Ovary (tissue), 9 donors: ENCODE measurements around the gene HEPACAM2. TPM values are rescaled to one million over a fixed set of nuclear protein-coding genes. Genes with fewer than 3 reads are reported as not detected.

ENCODE experiments used
- DNase-seq, 5 donors: peaks; one replicate each; pipeline ENCODE4 v3.0.0-alpha.2; 2019 to 2020
- H3K27ac ChIP-seq, 2 donors: fragments of 200-600 bp; one replicate each; pipeline versions ENCODE4 v1.5.1 to v1.8.0; 2019 to 2022
- H3K27me3 ChIP-seq: fragments of 200-600 bp; one replicate; pipeline ENCODE4 v1.8.0; 2022
- H3K36me3 ChIP-seq: fragments of 200-600 bp; sonication (generic); one replicate; pipeline ENCODE4 v1.5.1; 2019
- H3K4me1 ChIP-seq: one replicate; pipeline ENCODE4 v1.8.1; 2013; ENCODE audit warnings: mild to moderate bottlenecking, moderate library complexity; ENCODE audit not compliant: insufficient read depth
- H3K4me3 ChIP-seq: fragments of 200-600 bp; sonication (generic); one replicate; pipeline ENCODE4 v1.5.1; 2017
- H3K9me3 ChIP-seq, 2 donors: fragments of 200-600 bp in 1 of 2; sonication (generic) in 1 of 2; one replicate each; pipeline versions ENCODE4 v1.5.1 to v1.8.1; 2013 to 2019; ENCODE audit warnings: mild to moderate bottlenecking in 1 of 2, moderate library complexity in 1 of 2
- CTCF ChIP-seq, 3 donors: fragments of 450-650 bp in 2 of 3; fragments of 200-600 bp in 1 of 3; IDR thresholded peaks; one replicate each; pipeline versions ENCODE4 v1.5.1 to v1.8.0; 2016 to 2022; ENCODE audit warnings: antibody characterized with exemption in 3 of 3, mild to moderate bottlenecking in 1 of 3
- EP300 ChIP-seq: sonication (generic); formaldehyde crosslinking; IDR thresholded peaks from one replicate; pipeline ENCODE4 v1.6.1; 2017; ENCODE audit warnings: antibody characterized with exemption
- POLR2A ChIP-seq: fragments of 450-650 bp; IDR thresholded peaks from one replicate; pipeline ENCODE4 v1.6.1; 2017; ENCODE audit warnings: antibody characterized with exemption, mild to moderate bottlenecking, moderate library complexity
- WGBS, 3 donors: extraction: QIAGEN DNeasy Blood & Tissue Kit in 1 of 3; methylation state at CpG; one replicate each; pipeline versions ENCODE4 v1.1.5 to v1.1.7; 2013 to 2017; 5-methylcytosine and 5-hydroxymethylcytosine counted together
- intact Hi-C, 4 donors: fragments of 100-400 bp; cut with DNase I; formaldehyde crosslinking; loops; one replicate each; pipeline versions ENCODE4 v1.11.0 to v1.15.1; 2022 to 2023
- polyA plus RNA-seq, 2 donors: library from polyadenylated mRNA; stranded (reverse); fragments of 200-250 nt in 1 of 2; fragments of 350-450 nt in 1 of 2; fragmentation: Illumina TruSeq in 1 of 2; extraction: RNeasy Lipid Tissue Mini Kit (QIAGEN cat#74804) in 1 of 2; gene quantifications; one replicate each; pipeline ENCODE4 v1.2.3, GENCODE V29; 2013 to 2014
- total RNA-seq, 7 donors: library from RNA; depleted of rRNA in 2 of 7; stranded (reverse); fragments of >200 nt in 2 of 7; fragmentation: NEBNext Ultra II Directional in 3 of 7; extraction: Animal tissue kit (Norgen Biotek cat#: 25700) in 3 of 7; gene quantifications; one replicate each; pipeline versions ENCODE4 v1.1.0 to v1.2.4, GENCODE V29; 2016 to 2023
- donor health status: DM: no; HTN: no; CAD: no; lungs with moderate emphysema.
- donor health status: DM: no; HTN: no; CAD: no.
- donor health status: Bipolar disorder and iron deficiency.
- donor health status: DM: yes; HTN: yes; CAD: no.
- donor health status: DM: no; HTN: no; CAD: no.
- donor health status: DM: yes; HTN: yes; CAD: no.

The HEPACAM2 gene
- total and polyA plus RNA-seq, 9 donors: not detected

GRCh38 chr7:93249491-93250148, 23.4 kb upstream of the HEPACAM2 start:
- Histone ChIP-seq H3K36me3 (no peaks in the 10 kb centered on the region), H3K27ac (no peak overlapping the region), H3K9me3 (no peaks in the 10 kb centered on the region), H3K27me3 (no peaks in the 10 kb centered on the region), H3K4me1 (no peaks in the 10 kb centered on the region), H3K4me3 (no peak overlapping the region)
- 27 to 49% (median 38%) methylated on average over 5 of the region's 5 CpGs for WGBS, 3 donors
- no peak for TF ChIP-seq EP300
- no peak for TF ChIP-seq POLR2A
- no peak for TF ChIP-seq CTCF (IDR thresholded peaks at IDR 0.05)
- intact Hi-C loops: no loop called here
- no peak for DNase-seq

DNA sequence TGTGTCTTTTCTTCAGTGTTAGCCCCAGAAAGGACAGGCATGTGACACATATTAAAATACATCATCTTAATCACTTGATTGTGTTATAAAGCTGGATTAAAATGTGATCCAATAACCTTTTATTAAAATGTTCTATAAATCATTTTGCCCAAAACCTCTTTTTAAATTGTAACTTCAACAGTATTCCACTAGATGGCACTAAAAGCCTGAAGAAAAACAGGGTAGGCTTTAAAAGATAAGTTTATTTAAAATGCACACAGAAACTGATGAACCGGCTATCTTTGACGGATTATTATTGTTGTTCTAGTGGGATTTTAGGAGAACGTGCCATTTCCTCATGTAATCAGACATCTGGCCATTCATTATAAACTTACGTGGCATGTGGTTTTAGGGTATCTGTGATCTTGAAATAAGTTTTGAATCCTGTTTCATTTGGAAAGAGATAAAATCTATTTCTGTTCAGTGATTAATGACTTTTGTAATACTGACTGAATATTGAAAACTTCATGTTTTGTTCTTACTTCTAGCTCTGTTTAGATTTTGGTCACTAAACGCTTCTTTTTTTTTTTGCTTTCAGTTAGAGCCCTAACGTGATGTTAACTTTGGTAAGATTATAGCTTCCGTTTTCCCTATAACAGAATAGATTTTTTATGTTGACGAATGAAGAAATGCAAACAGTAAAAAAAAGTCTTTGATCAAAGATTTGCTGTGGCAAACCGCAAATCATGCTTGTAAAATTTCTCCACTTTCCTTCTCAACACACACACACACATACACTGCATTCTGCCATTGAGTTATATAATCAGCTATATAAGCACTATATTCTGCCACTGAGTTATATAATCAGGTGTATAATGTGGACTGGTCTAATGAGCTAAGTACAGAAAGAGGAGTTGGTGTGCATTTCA, 19.5 kb upstream of the HEPACAM2 start:
- intact Hi-C loops: no loop called here
- Histone ChIP-seq H3K27ac (no peak overlapping the region), H3K27me3 (no peaks in the 10 kb centered on the region), H3K4me1 (no peaks in the 10 kb centered on the region), H3K9me3 (no peaks in the 10 kb centered on the region), H3K4me3 (no peak overlapping the region), H3K36me3 (no peaks in the 10 kb centered on the region)
- 18 to 36% (median 22%) methylated on average over 9 of the region's 9 CpGs for WGBS, 3 donors
- TF ChIP-seq CTCF (IDR thresholded peaks at IDR 0.05) (peak; percentile 32 to 58 (median 45)), EP300 (no peak)
- DNase-seq: no peak

GRCh38 chr7:93242106-93242505, 15.8 kb upstream of the HEPACAM2 start:
- intact Hi-C loops: no loop called here
- no peak for DNase-seq
- WGBS, 3 donors: 92 to 98% (median 93%) methylated on average over 3 of the region's 3 CpGs
- TF ChIP-seq CTCF (IDR thresholded peaks at IDR 0.05) (no peak), POLR2A (no peak), EP300 (no peak)
- Histone ChIP-seq H3K27me3 (no peaks in the 10 kb centered on the region), H3K4me1 (no peaks in the 10 kb centered on the region), H3K27ac (no peak overlapping the region), H3K9me3 (no peaks in the 10 kb centered on the region), H3K36me3 (no peaks in the 10 kb centered on the region), H3K4me3 (no peak overlapping the region)

- Histone ChIP-seq H3K9me3 (no peaks in the 10 kb centered on the region), H3K4me1 (no peaks in the 10 kb centered on the region), H3K27ac (no peak overlapping the region), H3K36me3 (no peaks in the 10 kb centered on the region), H3K4me3 (no peak overlapping the region), H3K27me3 (no peaks in the 10 kb centered on the region)
- 83 to 87% (median 83%) methylated on average over 4 of the region's 4 CpGs for WGBS, 3 donors
- TF ChIP-seq EP300: no peak
- no peak for TF ChIP-seq POLR2A
- TF ChIP-seq CTCF (IDR thresholded peaks at IDR 0.05): no peak
- DNase-seq: no peak
- intact Hi-C loops: no loop called here
Measured at GRCh38 chr7:93239824-93240223, 13.6 kb upstream of the HEPACAM2 start.
